Prostate gland (tissue), 2 donors: ENCODE measurements around the gene ZNF780A. TPM values are rescaled to one million over a fixed set of nuclear protein-coding genes. Genes with fewer than 3 reads are reported as not detected.

Experiments
- DNase-seq: peaks from one replicate; pipeline ENCODE4 v3.0.0-alpha.2; 2019; ENCODE audit warnings: low spot score
- H3K27ac ChIP-seq, 2 donors: fragments of 200-600 bp; sonication (generic); 2 replicates each; pipeline ENCODE4 v1.5.1; 2017 to 2019
- H3K27me3 ChIP-seq: fragments of 200-600 bp; sonication (generic); replicated peaks from 2 replicates; pipeline ENCODE4 v1.5.1; 2019; ENCODE audit not compliant: insufficient read depth
- H3K36me3 ChIP-seq, 2 donors: fragments of 200-600 bp; sonication (generic); 1 replicate in 1 of 2; 2 replicates in 1 of 2; pipeline versions ENCODE4 v1.5.1 to v1.8.1; 2017 to 2019
- H3K4me1 ChIP-seq: fragments of 200-600 bp; sonication (generic); replicated peaks from 2 replicates; pipeline ENCODE4 v1.5.1; 2019
- H3K4me3 ChIP-seq, 2 donors: fragments of 200-600 bp; sonication (generic); 2 replicates each; pipeline ENCODE4 v1.5.1; 2017 to 2019
- H3K9me3 ChIP-seq: fragments of 200-600 bp; sonication (generic); 2 replicates; pipeline ENCODE4 v1.5.1; 2017
- POLR2A ChIP-seq: fragments of 450-650 bp; IDR thresholded peaks from one replicate; pipeline ENCODE4 v1.6.1; 2016; ENCODE audit warnings: antibody characterized with exemption, mild to moderate bottlenecking
- POLR2AphosphoS5 ChIP-seq: sonication (generic); formaldehyde crosslinking; IDR thresholded peaks from one replicate; pipeline ENCODE4 v1.6.1; 2017; ENCODE audit warnings: antibody characterized with exemption
- WGBS: methylation state at CpG from one replicate; pipeline ENCODE4 v1.1.5; 2018; 5-methylcytosine and 5-hydroxymethylcytosine counted together
- intact Hi-C: fragments of 100-400 bp; cut with DNase I; formaldehyde crosslinking; loops from one replicate; pipeline ENCODE4 v1.14.2; 2022
- total RNA-seq, 2 donors: library from RNA; depleted of rRNA; stranded (reverse); fragments of >200 nt; gene quantifications; one replicate each; pipeline ENCODE4 v1.1.0, GENCODE V29; 2016
- TF ChIP-seq, protein P1 (sequence below), 4 experiments: fragments of 200-600 bp in 2 of 4; fragments of 450-650 bp in 2 of 4; sonication (generic) in 2 of 4; IDR thresholded peaks; 1 replicate in 3 of 4; 2 replicates in 1 of 4; pipeline ENCODE4 v1.5.1; 2016 to 2019; ENCODE audit warnings: antibody characterized with exemption in 4 of 4, mild to moderate bottlenecking in 2 of 4, moderate library complexity in 2 of 4

ZNF780A gene
- total RNA-seq, 2 donors from 2014 or later: 18.4 to 23.4 TPM

DNA sequence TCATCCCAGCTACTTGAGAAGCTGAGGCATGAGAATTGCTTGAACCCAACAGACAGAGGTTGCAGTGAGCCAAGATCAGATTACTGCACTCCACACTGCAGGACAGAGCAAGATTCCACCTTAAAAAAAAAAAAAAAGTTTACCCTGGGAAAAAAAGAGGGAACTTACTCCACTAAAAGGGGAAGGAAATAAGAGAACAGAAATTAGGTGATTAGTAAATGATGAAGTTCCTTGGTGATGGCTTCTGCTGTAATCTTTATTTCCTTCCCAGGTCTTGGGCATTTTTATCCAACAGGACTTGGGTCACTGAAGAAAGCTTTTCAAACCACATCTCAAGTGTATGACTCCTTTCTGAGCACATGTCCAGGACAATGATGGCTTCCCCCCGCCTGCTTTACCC is 9.3 kb downstream of the ZNF780A start:
- H3K36me3 ChIP-seq: no peaks in the 10 kb centered on the region
- H3K4me1 ChIP-seq: no peaks in the 10 kb centered on the region
- H3K4me3 ChIP-seq: no peak overlapping the region
- no peaks in the 10 kb centered on the region for H3K9me3 ChIP-seq
- intact Hi-C loops: no loop called here
- no peak for DNase-seq
- no peaks in the 10 kb centered on the region for H3K27me3 ChIP-seq
- no peak for TF ChIP-seq POLR2AphosphoS5
- TF ChIP-seq POLR2A: no peak
- TF ChIP-seq, protein P1, sequence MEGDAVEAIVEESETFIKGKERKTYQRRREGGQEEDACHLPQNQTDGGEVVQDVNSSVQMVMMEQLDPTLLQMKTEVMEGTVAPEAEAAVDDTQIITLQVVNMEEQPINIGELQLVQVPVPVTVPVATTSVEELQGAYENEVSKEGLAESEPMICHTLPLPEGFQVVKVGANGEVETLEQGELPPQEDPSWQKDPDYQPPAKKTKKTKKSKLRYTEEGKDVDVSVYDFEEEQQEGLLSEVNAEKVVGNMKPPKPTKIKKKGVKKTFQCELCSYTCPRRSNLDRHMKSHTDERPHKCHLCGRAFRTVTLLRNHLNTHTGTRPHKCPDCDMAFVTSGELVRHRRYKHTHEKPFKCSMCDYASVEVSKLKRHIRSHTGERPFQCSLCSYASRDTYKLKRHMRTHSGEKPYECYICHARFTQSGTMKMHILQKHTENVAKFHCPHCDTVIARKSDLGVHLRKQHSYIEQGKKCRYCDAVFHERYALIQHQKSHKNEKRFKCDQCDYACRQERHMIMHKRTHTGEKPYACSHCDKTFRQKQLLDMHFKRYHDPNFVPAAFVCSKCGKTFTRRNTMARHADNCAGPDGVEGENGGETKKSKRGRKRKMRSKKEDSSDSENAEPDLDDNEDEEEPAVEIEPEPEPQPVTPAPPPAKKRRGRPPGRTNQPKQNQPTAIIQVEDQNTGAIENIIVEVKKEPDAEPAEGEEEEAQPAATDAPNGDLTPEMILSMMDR (IDR thresholded peaks at IDR 0.05): no peak
- WGBS: 100% methylated on average over 1 of the region's 1 CpG
- H3K27ac ChIP-seq: no peak overlapping the region

DNA sequence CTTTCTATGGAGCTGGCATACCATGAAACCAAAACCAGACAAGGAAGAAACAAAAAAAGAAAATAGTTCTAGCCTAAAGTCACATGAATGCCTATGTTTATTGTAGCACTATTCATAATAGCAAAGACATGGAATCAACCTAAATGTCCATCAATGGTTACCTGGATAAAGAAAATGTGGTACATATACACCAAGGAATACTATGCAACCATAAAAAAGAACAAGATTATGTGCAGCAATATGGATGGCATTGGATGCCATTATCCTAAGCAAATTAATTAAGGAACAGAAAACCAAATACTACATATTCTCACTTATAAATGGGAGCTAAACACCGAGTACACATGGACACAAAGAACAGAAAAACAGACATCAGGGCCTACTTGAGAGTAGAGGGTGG is 10.5 kb downstream of the ZNF780A start:
- WGBS: 100% methylated on average over 1 of the region's 1 CpG
- Histone ChIP-seq H3K36me3 (no peaks in the 10 kb centered on the region), H3K27ac (no peak overlapping the region), H3K4me3 (no peak overlapping the region), H3K9me3 (no peaks in the 10 kb centered on the region), H3K27me3 (no peaks in the 10 kb centered on the region), H3K4me1 (no peaks in the 10 kb centered on the region)
- intact Hi-C loops: no loop called here
- no peak for DNase-seq
- TF ChIP-seq, protein P1 (IDR thresholded peaks at IDR 0.05): no peak
- TF ChIP-seq POLR2A: no peak
- TF ChIP-seq POLR2AphosphoS5: no peak

GRCh38 chr19:40078377-40078776 is 12.4 kb downstream of the ZNF780A start:
- no peak overlapping the region for H3K27ac ChIP-seq
- H3K4me3 ChIP-seq: no peak overlapping the region
- H3K4me1 ChIP-seq: no peaks in the 10 kb centered on the region
- DNase-seq: no peak
- TF ChIP-seq, protein P1 (IDR thresholded peaks at IDR 0.05): no peak
- TF ChIP-seq POLR2A (no peak), POLR2AphosphoS5 (no peak)
- H3K9me3 ChIP-seq: no peaks in the 10 kb centered on the region
- H3K27me3 ChIP-seq: no peaks in the 10 kb centered on the region
- H3K36me3 ChIP-seq: peaks cover 0 to 9% of the 10 kb centered on the region in 2 donors
- 97% methylated on average over 1 of the region's 1 CpG for WGBS
- intact Hi-C loops: no loop called here

DNA sequence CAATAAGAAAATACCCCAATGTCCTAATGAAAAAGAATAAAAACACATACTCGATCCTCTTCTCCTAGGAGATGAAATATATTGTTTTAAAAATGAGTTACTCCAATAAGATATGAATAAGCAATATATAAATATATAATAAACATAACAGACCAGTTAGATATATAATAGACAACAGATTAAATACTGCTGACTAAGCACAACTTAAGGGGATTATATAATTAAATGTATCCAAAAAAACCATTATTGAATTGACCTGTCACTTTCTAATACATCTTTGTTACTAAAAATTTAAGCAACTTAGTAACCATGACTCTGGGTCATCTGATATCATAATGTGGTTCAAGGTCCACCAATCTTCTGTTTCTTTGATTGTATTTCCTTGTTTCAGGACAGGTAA is 20.7 kb downstream of the ZNF780A start:
- Histone ChIP-seq H3K9me3 (no peaks in the 10 kb centered on the region), H3K4me3 (no peak overlapping the region), H3K27me3 (no peaks in the 10 kb centered on the region), H3K4me1 (no peaks in the 10 kb centered on the region), H3K36me3 (peaks cover 0 to 7% of the 10 kb centered on the region in 2 donors), H3K27ac (no peak overlapping the region)
- no peak for TF ChIP-seq POLR2AphosphoS5
- TF ChIP-seq POLR2A: no peak
- TF ChIP-seq, protein P1 (IDR thresholded peaks at IDR 0.05): no peak
- no peak for DNase-seq
- 92% methylated on average over 1 of the region's 1 CpG for whole genome bisulfite sequencing
- intact Hi-C loops: no loop called here

- Histone ChIP-seq H3K27me3 (no peaks in the 10 kb centered on the region), H3K4me3 (no peak overlapping the region), H3K9me3 (no peaks in the 10 kb centered on the region), H3K27ac (no peak overlapping the region), H3K4me1 (no peaks in the 10 kb centered on the region), H3K36me3 (no peaks in the 10 kb centered on the region)
- intact Hi-C loops: no loop called here
- TF ChIP-seq POLR2A: no peak
- TF ChIP-seq, protein P1 (IDR thresholded peaks at IDR 0.05): no peak
- TF ChIP-seq POLR2AphosphoS5: no peak
- no peak for DNase-seq
- WGBS: 89% methylated on average over 1 of the region's 1 CpG
Observed at GRCh38 chr19:40059624-40060023, 31.1 kb downstream of the ZNF780A start.
